Kidney (tissue), 14 donors: ENCODE measurements around the gene LRRC17. TPM values are rescaled to one million over a fixed set of nuclear protein-coding genes. Genes with fewer than 3 reads are reported as not detected.
"Not testable (repeated sequence)": the region's sequence is repeated elsewhere in the genome, so short reads cannot be mapped to it uniquely, and the experiment has no call there.

Experiments used
- DNase-seq, 5 donors: peaks; one replicate each; pipeline ENCODE4 v3.0.0-alpha.2; 2013 to 2020
- FAIRE-seq: peaks from 2 replicates; lab custom pipeline; 2012; peaks lifted over from hg19 to GRCh38; lab: Jason Lieb, UNC
- H3K27ac ChIP-seq, 2 donors: one replicate each; pipeline ENCODE4 v1.7.0; 2013; ENCODE audit warnings: low read depth in 2 of 2, low read length in 2 of 2, inconsistent platforms in 1 of 2
- H3K27me3 ChIP-seq: one replicate; pipeline ENCODE4 v1.7.1; 2013; ENCODE audit warnings: low read length, inconsistent platforms; ENCODE audit not compliant: control insufficient read depth, insufficient read depth
- H3K36me3 ChIP-seq, 3 donors: one replicate each; pipeline versions ENCODE4 v1.7.0 to v1.7.1; 2013; ENCODE audit warnings: low read length in 3 of 3, control low read depth in 1 of 3, inconsistent platforms in 1 of 3; ENCODE audit not compliant: insufficient read depth in 3 of 3, control insufficient read depth in 2 of 3
- H3K4me1 ChIP-seq, 3 donors: one replicate each; pipeline versions ENCODE4 v1.7.0 to v1.7.1; 2013; ENCODE audit warnings: low read length in 3 of 3, inconsistent platforms in 1 of 3, low read depth in 1 of 3; ENCODE audit not compliant: control insufficient read depth in 2 of 3, insufficient read depth in 2 of 3
- H3K4me3 ChIP-seq, 3 donors: one replicate each; pipeline versions ENCODE4 v1.7.0 to v1.8.1; 2013; ENCODE audit warnings: low read length in 3 of 3, control low read depth in 1 of 3, inconsistent platforms in 1 of 3
- H3K9ac ChIP-seq, 3 donors: one replicate each; pipeline versions ENCODE4 v1.7.0 to v1.7.1; 2013; ENCODE audit warnings: low read length in 3 of 3, control low read depth in 1 of 3, inconsistent platforms in 1 of 3
- H3K9me3 ChIP-seq, 3 donors: one replicate each; pipeline versions ENCODE4 v1.7.0 to v1.7.1; 2013; ENCODE audit warnings: low read length in 3 of 3, control low read depth in 1 of 3, inconsistent platforms in 1 of 3; ENCODE audit not compliant: control insufficient read depth in 2 of 3, insufficient read depth in 1 of 3
- intact Hi-C: fragments of 100-400 bp; cut with DNase I; formaldehyde crosslinking; loops from one replicate; pipeline ENCODE4 v1.11.1; 2022
- polyA plus RNA-seq: library from polyadenylated mRNA; stranded (reverse); fragments of 350-450 nt; fragmentation: Illumina TruSeq; extraction: RNeasy Lipid Tissue Mini Kit (QIAGEN cat#74804); gene quantifications from one replicate; pipeline ENCODE4 v1.2.3, GENCODE V29; 2014; ENCODE audit warnings: low read depth, low replicate concordance; ENCODE audit not compliant: insufficient read depth
- total RNA-seq: library from RNA; stranded (reverse); fragmentation: NEBNext Ultra II Directional; extraction: Animal tissue kit (Norgen Biotek cat#: 25700); gene quantifications from one replicate; pipeline ENCODE4 v1.2.1, GENCODE V29; 2021
- TF ChIP-seq, protein P1 (sequence below): IDR thresholded peaks from 3 replicates; pipeline ENCODE4 v1.5.1; 2012; ENCODE audit warnings: mild to moderate bottlenecking, moderate library complexity, borderline replicate concordance; ENCODE audit not compliant: insufficient read depth; ENCODE audit errors: extremely low read depth
- donor health status: control.
- donor health status: control.
- donor health status: control.
- donor health status: control.
- donor health status: control.
- donor health status: DM: yes; HTN: yes; CAD: no.
- donor health status: Normal renal cell carcinoma (clear cell type).

Gene LRRC17
- total and polyA plus RNA-seq, 2 donors from 2014 or later: 2.1 to 4.0 TPM

GRCh38 chr7:102897211-102897631, 15.6 kb upstream of the LRRC17 start:
- TF ChIP-seq, protein P1, sequence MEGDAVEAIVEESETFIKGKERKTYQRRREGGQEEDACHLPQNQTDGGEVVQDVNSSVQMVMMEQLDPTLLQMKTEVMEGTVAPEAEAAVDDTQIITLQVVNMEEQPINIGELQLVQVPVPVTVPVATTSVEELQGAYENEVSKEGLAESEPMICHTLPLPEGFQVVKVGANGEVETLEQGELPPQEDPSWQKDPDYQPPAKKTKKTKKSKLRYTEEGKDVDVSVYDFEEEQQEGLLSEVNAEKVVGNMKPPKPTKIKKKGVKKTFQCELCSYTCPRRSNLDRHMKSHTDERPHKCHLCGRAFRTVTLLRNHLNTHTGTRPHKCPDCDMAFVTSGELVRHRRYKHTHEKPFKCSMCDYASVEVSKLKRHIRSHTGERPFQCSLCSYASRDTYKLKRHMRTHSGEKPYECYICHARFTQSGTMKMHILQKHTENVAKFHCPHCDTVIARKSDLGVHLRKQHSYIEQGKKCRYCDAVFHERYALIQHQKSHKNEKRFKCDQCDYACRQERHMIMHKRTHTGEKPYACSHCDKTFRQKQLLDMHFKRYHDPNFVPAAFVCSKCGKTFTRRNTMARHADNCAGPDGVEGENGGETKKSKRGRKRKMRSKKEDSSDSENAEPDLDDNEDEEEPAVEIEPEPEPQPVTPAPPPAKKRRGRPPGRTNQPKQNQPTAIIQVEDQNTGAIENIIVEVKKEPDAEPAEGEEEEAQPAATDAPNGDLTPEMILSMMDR: no peak
- Histone ChIP-seq H3K27me3 (no peaks in the 10 kb centered on the region), H3K36me3 (no peaks in the 10 kb centered on the region), H3K9me3 (no peaks in the 10 kb centered on the region), H3K4me1 (peaks cover 0 to 3% (median 0%) of the 10 kb centered on the region in 3 donors), H3K27ac (no peak overlapping the region), H3K9ac (no peak overlapping the region), H3K4me3 (no peak overlapping the region)
- FAIRE-seq (no peak), DNase-seq (peak in 2 of 5 donors; percentile 73 to 92)
- intact Hi-C loops: no loop called here

DNA sequence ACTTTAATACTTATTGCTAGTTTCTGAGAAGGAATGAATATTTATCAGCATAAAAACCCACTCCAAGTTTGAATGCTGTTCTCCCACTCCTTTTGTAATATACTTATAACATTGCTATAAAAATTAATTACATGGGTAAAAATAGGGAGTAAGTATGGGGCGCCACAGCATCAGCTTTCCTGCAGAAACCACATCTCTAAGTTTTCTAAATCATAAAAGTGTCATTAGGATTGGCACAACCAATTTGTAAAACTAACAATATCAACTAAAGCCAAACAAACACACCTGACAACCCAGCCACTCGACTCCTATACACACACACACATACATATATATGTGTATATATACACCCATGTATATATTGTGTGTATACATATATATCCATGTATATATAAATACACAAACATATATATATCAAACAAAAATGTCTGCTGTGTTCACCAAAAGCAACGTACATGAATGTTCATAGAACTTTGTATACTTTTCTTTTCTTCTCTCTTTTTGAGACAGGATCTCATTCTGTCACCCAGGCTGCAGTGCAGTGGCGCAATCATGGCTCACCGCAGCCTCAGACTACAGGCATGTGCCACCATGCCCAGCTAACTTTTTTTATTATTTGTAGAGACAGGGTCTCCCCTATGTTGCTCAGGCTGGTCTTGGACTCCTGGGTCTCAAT, 14.8 kb upstream of the LRRC17 start:
- Histone ChIP-seq H3K36me3 (no peaks in the 10 kb centered on the region), H3K9me3 (no peaks in the 10 kb centered on the region), H3K27me3 (no peaks in the 10 kb centered on the region), H3K4me1 (peaks cover 0 to 3% (median 0%) of the 10 kb centered on the region in 3 donors), H3K27ac (no peak overlapping the region), H3K9ac (no peak overlapping the region), H3K4me3 (no peak overlapping the region)
- TF ChIP-seq, protein P1: no peak
- FAIRE-seq: no peak
- intact Hi-C loops: no loop called here
- peak in 1 of 5 donors; percentile 39 for DNase-seq

DNA sequence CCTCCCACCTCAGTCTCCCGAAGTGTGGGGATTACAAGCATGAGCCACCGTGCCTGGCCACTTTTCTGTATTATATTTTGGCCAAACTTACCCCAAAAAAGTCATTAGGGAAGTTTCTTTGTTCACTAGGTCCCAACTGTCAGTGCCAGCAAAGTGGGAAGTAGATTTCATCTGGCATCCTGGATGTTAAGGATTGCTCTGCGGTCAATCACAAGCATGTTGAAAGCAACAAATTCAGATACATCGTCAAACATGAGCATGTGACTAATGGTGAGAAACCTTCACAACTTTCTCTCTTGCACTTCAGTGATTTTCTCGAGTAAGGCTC, 14.3 kb upstream of the LRRC17 start:
- no peak for DNase-seq
- no peak overlapping the region for H3K9ac ChIP-seq
- intact Hi-C loops: no loop called here
- TF ChIP-seq, protein P1: no peak
- H3K4me1 ChIP-seq: peaks cover 0 to 3% (median 0%) of the 10 kb centered on the region in 3 donors
- H3K4me3 ChIP-seq: no peak overlapping the region
- H3K9me3 ChIP-seq: no peaks in the 10 kb centered on the region
- no peaks in the 10 kb centered on the region for H3K27me3 ChIP-seq
- no peaks in the 10 kb centered on the region for H3K36me3 ChIP-seq
- no peak overlapping the region for H3K27ac ChIP-seq
- no peak for FAIRE-seq

DNA sequence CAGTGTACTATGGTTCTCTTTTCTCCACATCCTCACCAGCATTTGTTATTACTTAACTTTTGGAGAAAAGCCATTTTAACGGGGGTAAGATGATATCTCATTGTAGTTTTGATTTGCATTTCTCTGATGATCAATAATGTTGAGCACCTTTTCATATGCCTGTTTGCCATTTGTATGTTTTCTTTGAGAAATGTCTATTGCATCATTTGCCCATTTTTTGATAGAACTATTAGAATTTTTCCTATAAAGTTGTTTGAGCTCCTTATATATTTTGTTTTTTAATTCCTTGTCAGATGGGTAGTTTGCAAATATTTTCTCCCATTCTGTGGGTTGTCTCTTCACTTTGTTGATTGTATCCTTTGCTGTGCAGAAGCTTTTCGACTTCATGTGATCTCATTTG, 10.7 kb upstream of the LRRC17 start:
- H3K4me3 ChIP-seq, DNase-seq, H3K27me3 ChIP-seq, H3K4me1 ChIP-seq, FAIRE-seq, H3K9me3 ChIP-seq, H3K27ac ChIP-seq, H3K36me3 ChIP-seq, intact Hi-C loops, H3K9ac ChIP-seq: not testable (repeated sequence)

DNA sequence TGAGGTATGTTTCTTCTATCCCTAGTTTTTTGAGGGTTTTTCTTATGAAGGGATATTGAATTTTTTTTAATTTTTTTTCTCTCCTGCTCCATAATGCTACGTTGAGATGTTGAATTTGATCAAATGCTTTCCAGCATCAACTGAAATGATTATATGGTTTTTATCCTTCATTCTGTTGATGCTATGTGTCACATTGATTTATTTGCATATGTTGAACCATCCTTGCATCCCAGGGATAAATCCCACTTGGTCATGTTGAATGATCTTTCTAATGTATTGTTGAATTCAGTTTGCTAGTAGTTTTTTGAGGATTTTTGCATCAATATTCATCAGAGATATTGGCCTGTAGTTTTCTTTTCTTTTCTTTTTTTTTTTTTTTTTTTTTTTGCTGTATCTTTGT, 9.2 kb upstream of the LRRC17 start:
- H3K4me3 ChIP-seq, H3K27ac ChIP-seq, DNase-seq, FAIRE-seq, intact Hi-C loops, H3K9me3 ChIP-seq, H3K4me1 ChIP-seq, H3K27me3 ChIP-seq, H3K9ac ChIP-seq, H3K36me3 ChIP-seq: not testable (repeated sequence)
